ENCODE measurements around the gene EEF2.

GRCh38 chr19:3945838-3946237 lies 39.4 kb downstream of the EEF2 start:
- TF ChIP-seq CTCF (conservative IDR thresholded peaks at IDR 0.05; ENCODE audit: low read length) (no peak), EZH2phosphoT487 (IDR thresholded peaks at IDR 0.05; ENCODE audit: borderline replicate concordance, low read depth, low read length) (no peak)
